ENCODE measurements around the gene RLN3. TPM values are rescaled to one million over a fixed set of nuclear protein-coding genes. Genes with fewer than 3 reads are reported as not detected.

Gene RLN3
- total and polyA plus RNA-seq, 9 of the 15 experiments (the other 6 are each of a cell fraction or from before 2014, with no cell fraction given): 0.31 to 1.2 (median 0.71) TPM; not detected in 6

- no peak for TF ChIP-seq RBM39 (optimal IDR thresholded peaks at IDR 0.05; ENCODE audit: low read depth, low read length)
- TF ChIP-seq ZNF253 (CRISPR knock-in tag; conservative IDR thresholded peaks at IDR 0.05): no peak
- TF ChIP-seq ZHX1 (conservative IDR thresholded peaks at IDR 0.05; ENCODE audit: low read length): 0 out of 2 replicates have a peak, but pooled peaks have one; percentile 28
- TF ChIP-seq ZNF280A (IDR thresholded peaks at IDR 0.05; ENCODE audit: low read depth, partially characterized antibody): no peak
- no peak for TF ChIP-seq SMAD1 (IDR thresholded peaks at IDR 0.05; ENCODE audit: low read depth, low read length, partially characterized antibody)
- no peak for TF ChIP-seq ZFP30 (CRISPR knock-in tag; IDR thresholded peaks at IDR 0.05; ENCODE audit: borderline replicate concordance)
- TF ChIP-seq ZSCAN29 (IDR thresholded peaks at IDR 0.05): no peak
- peak; percentile 100 for TF ChIP-seq CBX1 (IDR thresholded peaks at IDR 0.05; ENCODE audit: low read depth)
- TF ChIP-seq ZNF780A (CRISPR knock-in tag; IDR thresholded peaks at IDR 0.05): no peak
- TF ChIP-seq GTF2F1 (IDR thresholded peaks at IDR 0.05; ENCODE audit: low read depth, low read length): no peak
- TF ChIP-seq MAFK (IDR thresholded peaks at IDR 0.05; ENCODE audit: low read length): no peak
- TF ChIP-seq KLF16 (IDR thresholded peaks at IDR 0.05): no peak
- TF ChIP-seq ZNF740 (CRISPR knock-in tag; IDR thresholded peaks at IDR 0.05): no peak
- TF ChIP-seq ZNF740 (tag; IDR thresholded peaks at IDR 0.05): peak in 1 of 2 experiments; percentile 26; a peak in 1 of 4 replicates
- TF ChIP-seq ERF (CRISPR knock-in tag; IDR thresholded peaks at IDR 0.05): no peak
- TF ChIP-seq MTA1 (IDR thresholded peaks at IDR 0.05; ENCODE audit: borderline replicate concordance): peak; percentile 76
- TF ChIP-seq RB1 (IDR thresholded peaks at IDR 0.05; ENCODE audit: low read depth): 0 out of 2 replicates have a peak, but pooled peaks have one; percentile 26
- no peak for TF ChIP-seq CREB5 (CRISPR knock-in tag; IDR thresholded peaks at IDR 0.05)
- TF ChIP-seq GATAD2B (IDR thresholded peaks at IDR 0.05; ENCODE audit: borderline replicate concordance): no peak
- no peak for TF ChIP-seq DEAF1 (CRISPR knock-in tag; IDR thresholded peaks at IDR 0.05)
- TF ChIP-seq CREM (IDR thresholded peaks at IDR 0.05; ENCODE audit: low read depth): peak; percentile 41; the same call in 1 of the 2 replicates
- no peak for TF ChIP-seq ZNF717 (CRISPR knock-in tag; IDR thresholded peaks at IDR 0.05)
These were observed 22.4 kb upstream of the RLN3 start (continued) for GRCh38 chr19:14005349-14006084.

Data from K562 (cell line).